ENCODE data around the gene FOXE1. TPM values are rescaled to one million over a fixed set of nuclear protein-coding genes. Genes with fewer than 3 reads are reported as not detected.

The FOXE1 gene
- total RNA-seq, 1 experiment from 2014 or later = not detected

GRCh38 chr9:97808415-97808814 lies 44.6 kb upstream of the FOXE1 start:
- H3K18ac ChIP-seq (ENCODE audit: insufficient read length, low read depth, low read length) = peak overlapping the region; percentile 13
- H3K27ac Mint-ChIP-seq = no peak overlapping the region
- H3K4me1 Mint-ChIP-seq = peaks cover 32 to 33% of the 10 kb centered on the region in 2 experiments
- no peaks in the 10 kb centered on the region for H3K36me3 Mint-ChIP-seq (ENCODE audit: insufficient read depth in 1 of 3, low read depth in 3 of 3)
- H3K9ac ChIP-seq (ENCODE audit: extremely low read depth, insufficient read length, low read length) = no peak overlapping the region
- H4K20me1 ChIP-seq (ENCODE audit: control insufficient read depth, insufficient read depth, insufficient read length) = no peaks in the 10 kb centered on the region
- H3K4me3 Mint-ChIP-seq = no peak overlapping the region
- no peak overlapping the region for H2AK5ac ChIP-seq (ENCODE audit: insufficient read length, low read length)
- no peak overlapping the region for H2BK5ac ChIP-seq (ENCODE audit: insufficient read length, low read length)
- H3K27me3 ChIP-seq (ENCODE audit: insufficient read depth, low read length) = no peaks in the 10 kb centered on the region; the same call in 1 of the 2 replicates
- H3K23me2 ChIP-seq (ENCODE audit: insufficient read length, low read depth, low read length, poor library complexity, severe bottlenecking) = peaks cover 3% of the 10 kb centered on the region
- no peaks in the 10 kb centered on the region for H3K79me1 ChIP-seq (ENCODE audit: insufficient read depth, low read depth, low read length, poor library complexity, severe bottlenecking)
- H2BK120ac ChIP-seq (ENCODE audit: low read depth, low read length, poor library complexity, severe bottlenecking) = no peak overlapping the region
- H3K9me3 Mint-ChIP-seq = no peaks in the 10 kb centered on the region
- no peaks in the 10 kb centered on the region for H3K79me2 ChIP-seq (ENCODE audit: insufficient read depth, low read length)
- no peak overlapping the region for H3K4me2 ChIP-seq (ENCODE audit: insufficient read depth, insufficient read length, low read length)
- H4K8ac ChIP-seq (replicated peaks; ENCODE audit: insufficient read length, low read depth, low read length) = no peak overlapping the region
- H3K56ac ChIP-seq (ENCODE audit: insufficient read length, low read depth, low read length) = no peak overlapping the region
- H2BK20ac ChIP-seq (ENCODE audit: low read depth, low read length, poor library complexity, severe bottlenecking) = no peak overlapping the region
- no peak for TF ChIP-seq CTCF (conservative IDR thresholded peaks at IDR 0.05)
- no peak overlapping the region for H3T11ph ChIP-seq (ENCODE audit: low read length)
- H3K4ac ChIP-seq (ENCODE audit: low read depth, low read length) = no peak overlapping the region
- no peak overlapping the region for H2BK12ac ChIP-seq (ENCODE audit: insufficient read length, low read depth, low read length)
- H2AFZ ChIP-seq (ENCODE audit: low read length) = no peak overlapping the region
- DNase-seq = no peak
- no peak overlapping the region for H2BK15ac ChIP-seq (ENCODE audit: low read depth, low read length)
- peaks cover 3% of the 10 kb centered on the region; the same call in 1 of the 2 replicates for H3K4me1 ChIP-seq (ENCODE audit: insufficient read depth, low read length)
- WGBS (ENCODE audit: extremely low coverage, insufficient read length, low lambda C conversion rate) = no CpG with 5 or more reads among the region's 5 CpGs
- no peak overlapping the region for H3K14ac ChIP-seq (ENCODE audit: insufficient read depth, low read length)
- H3K27me3 Mint-ChIP-seq (ENCODE audit: low read depth) = peaks cover 49% of the 10 kb centered on the region
- H4K5ac ChIP-seq (ENCODE audit: insufficient read length, low read depth, low read length) = no peak overlapping the region
- H4K91ac ChIP-seq (ENCODE audit: insufficient read length, low read depth, low read length) = no peak overlapping the region
- no peaks in the 10 kb centered on the region for H3K9me3 ChIP-seq (ENCODE audit: control insufficient read depth, low read depth, low read length)
- H3K23ac ChIP-seq (ENCODE audit: insufficient read length, low read depth, low read length) = no peak overlapping the region
- H3K27ac ChIP-seq (ENCODE audit: insufficient read length, low read depth, low read length) = no peak overlapping the region
